GM12891 (cell line): Measurements from ENCODE around the gene FLYWCH2.
"Not testable (repeated sequence)": the region's sequence is repeated elsewhere in the genome, so short reads cannot be mapped to it uniquely, and the experiment has no call there.

Experiments used
- DNase-seq: peaks from one replicate; pipeline ENCODE4 v3.0.0; 2011; ENCODE audit warnings: low spot score; ENCODE audit not compliant: insufficient read length
- FAIRE-seq: peaks from 2 replicates; lab custom pipeline; 2011; peaks lifted over from hg19 to GRCh38; lab: Jason Lieb, UNC
- PAX5 ChIP-seq: IDR thresholded peaks from 2 replicates; pipeline ENCODE4 v1.6.1; 2011; ENCODE audit warnings: low read length, moderate library complexity, mild to moderate bottlenecking; ENCODE audit not compliant: insufficient read depth, severe bottlenecking
- POLR2A ChIP-seq: IDR thresholded peaks from 2 replicates; pipeline ENCODE4 v1.6.1; 2011; ENCODE audit warnings: low read depth, low read length, control low read depth
- POLR2AphosphoS5 ChIP-seq: IDR thresholded peaks from 2 replicates; pipeline ENCODE4 v1.6.1; 2011; ENCODE audit warnings: low read depth, low read length, control low read depth
- POU2F2 ChIP-seq: IDR thresholded peaks from 2 replicates; pipeline ENCODE4 v1.6.1; 2011; ENCODE audit warnings: low read depth, mild to moderate bottlenecking, control low read depth, low read length, moderate library complexity
- SPI1 ChIP-seq: IDR thresholded peaks from 2 replicates; pipeline ENCODE4 v1.6.1; 2011; ENCODE audit warnings: low read depth, low read length, control low read depth
- TAF1 ChIP-seq: IDR thresholded peaks from 2 replicates; pipeline ENCODE4 v1.6.1; 2011; ENCODE audit warnings: low read depth, low read length, control low read depth

Gene FLYWCH2

GRCh38 chr16:2925951-2926649 is 43.1 kb downstream of the FLYWCH2 start:
- TF ChIP-seq POLR2A (no peak), SPI1 (no peak), POU2F2 (no peak), POLR2AphosphoS5 (no peak), TAF1 (no peak), PAX5 (no peak)
- DNase-seq (no peak), FAIRE-seq (no peak)

- no peak for TF ChIP-seq TAF1
- TF ChIP-seq POLR2A = no peak
- TF ChIP-seq SPI1 = no peak
- no peak for TF ChIP-seq POLR2AphosphoS5
- no peak for TF ChIP-seq POU2F2
- TF ChIP-seq PAX5 = no peak
- no peak for FAIRE-seq
- DNase-seq = no peak
Observed at GRCh38 chr16:2926650-2926999, 43.6 kb downstream of the FLYWCH2 start.

- FAIRE-seq (peak; percentile 99), DNase-seq (peak; percentile 69)
- TF ChIP-seq POU2F2 (no peak), POLR2AphosphoS5 (no peak), SPI1 (no peak), PAX5 (no peak), TAF1 (no peak), POLR2A (no peak)
Observed at GRCh38 chr16:2927010-2927646, 44.1 kb downstream of the FLYWCH2 start.

- FAIRE-seq, DNase-seq: not testable (repeated sequence)
Observed at GRCh38 chr16:2928151-2928550, 45.1 kb downstream of the FLYWCH2 start.

GRCh38 chr16:2928796-2929195 is 45.8 kb downstream of the FLYWCH2 start:
- no peak for TF ChIP-seq TAF1
- TF ChIP-seq POLR2A = no peak
- TF ChIP-seq POU2F2 = no peak
- TF ChIP-seq POLR2AphosphoS5 = no peak
- TF ChIP-seq PAX5 = no peak
- no peak for TF ChIP-seq SPI1
- DNase-seq (no peak), FAIRE-seq (no peak)

- no peak for DNase-seq
- FAIRE-seq = no peak
- TF ChIP-seq POU2F2 = no peak
- no peak for TF ChIP-seq PAX5
- no peak for TF ChIP-seq POLR2A
- no peak for TF ChIP-seq POLR2AphosphoS5
- no peak for TF ChIP-seq SPI1
- no peak for TF ChIP-seq TAF1
Observed at GRCh38 chr16:2929693-2930092, 46.7 kb downstream of the FLYWCH2 start.

GRCh38 chr16:2930236-2930635 is 47.2 kb downstream of the FLYWCH2 start:
- FAIRE-seq (no peak), DNase-seq (no peak)
- TF ChIP-seq POLR2A = no peak
- no peak for TF ChIP-seq SPI1
- TF ChIP-seq POU2F2 = no peak
- no peak for TF ChIP-seq PAX5
- TF ChIP-seq TAF1 = no peak
- TF ChIP-seq POLR2AphosphoS5 = no peak

GRCh38 chr16:2931231-2931914 is 48.4 kb downstream of the FLYWCH2 start:
- not testable (repeated sequence) for FAIRE-seq, DNase-seq

DNA sequence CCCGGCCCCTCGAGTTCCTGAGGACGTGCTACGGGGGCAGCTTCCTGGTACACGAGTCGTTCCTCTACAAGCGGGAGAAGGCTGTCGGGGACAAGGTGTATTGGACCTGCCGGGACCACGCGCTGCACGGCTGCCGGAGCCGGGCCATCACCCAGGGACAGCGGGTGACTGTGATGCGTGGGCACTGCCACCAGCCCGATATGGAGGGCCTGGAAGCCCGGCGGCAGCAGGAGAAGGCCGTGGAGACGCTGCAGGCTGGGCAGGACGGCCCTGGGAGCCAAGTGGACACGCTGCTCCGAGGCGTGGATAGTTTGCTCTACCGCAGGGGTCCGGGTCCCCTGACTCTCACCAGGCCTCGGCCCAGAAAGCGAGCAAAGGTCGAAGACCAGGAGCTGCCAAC is 50.1 kb downstream of the FLYWCH2 start:
- no peak for FAIRE-seq

More for the DNA sequence above, 50.1 kb downstream of the FLYWCH2 start:
- no peak for DNase-seq
- TF ChIP-seq SPI1 (no peak), POLR2A (no peak), POU2F2 (no peak), POLR2AphosphoS5 (no peak), PAX5 (no peak), TAF1 (no peak)
